ENCODE data around the gene IRX1. TPM values are rescaled to one million over a fixed set of nuclear protein-coding genes. Genes with fewer than 3 reads are reported as not detected.

Gene IRX1
- total RNA-seq, 1 donor from 2014 or later: 6.5 TPM

GRCh38 chr5:3599226-3600105 is 3.8 kb downstream of the IRX1 start:
- H3K27me3 ChIP-seq (ENCODE audit: control insufficient read depth, insufficient read depth, low read length): peaks cover 75% of the 10 kb centered on the region
- peak overlapping the region; percentile 1 for H3K4me3 ChIP-seq (ENCODE audit: low read depth, low read length)
- peaks cover 1% of the 10 kb centered on the region for H3K36me3 ChIP-seq (ENCODE audit: control insufficient read depth, insufficient read depth, low read length)
- TF ChIP-seq, protein P1, sequence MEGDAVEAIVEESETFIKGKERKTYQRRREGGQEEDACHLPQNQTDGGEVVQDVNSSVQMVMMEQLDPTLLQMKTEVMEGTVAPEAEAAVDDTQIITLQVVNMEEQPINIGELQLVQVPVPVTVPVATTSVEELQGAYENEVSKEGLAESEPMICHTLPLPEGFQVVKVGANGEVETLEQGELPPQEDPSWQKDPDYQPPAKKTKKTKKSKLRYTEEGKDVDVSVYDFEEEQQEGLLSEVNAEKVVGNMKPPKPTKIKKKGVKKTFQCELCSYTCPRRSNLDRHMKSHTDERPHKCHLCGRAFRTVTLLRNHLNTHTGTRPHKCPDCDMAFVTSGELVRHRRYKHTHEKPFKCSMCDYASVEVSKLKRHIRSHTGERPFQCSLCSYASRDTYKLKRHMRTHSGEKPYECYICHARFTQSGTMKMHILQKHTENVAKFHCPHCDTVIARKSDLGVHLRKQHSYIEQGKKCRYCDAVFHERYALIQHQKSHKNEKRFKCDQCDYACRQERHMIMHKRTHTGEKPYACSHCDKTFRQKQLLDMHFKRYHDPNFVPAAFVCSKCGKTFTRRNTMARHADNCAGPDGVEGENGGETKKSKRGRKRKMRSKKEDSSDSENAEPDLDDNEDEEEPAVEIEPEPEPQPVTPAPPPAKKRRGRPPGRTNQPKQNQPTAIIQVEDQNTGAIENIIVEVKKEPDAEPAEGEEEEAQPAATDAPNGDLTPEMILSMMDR (IDR thresholded peaks at IDR 0.05; ENCODE audit: insufficient read depth, low read length, poor library complexity, severe bottlenecking): no peak
- no peak for DNase-seq (ENCODE audit: low read depth)

DNA sequence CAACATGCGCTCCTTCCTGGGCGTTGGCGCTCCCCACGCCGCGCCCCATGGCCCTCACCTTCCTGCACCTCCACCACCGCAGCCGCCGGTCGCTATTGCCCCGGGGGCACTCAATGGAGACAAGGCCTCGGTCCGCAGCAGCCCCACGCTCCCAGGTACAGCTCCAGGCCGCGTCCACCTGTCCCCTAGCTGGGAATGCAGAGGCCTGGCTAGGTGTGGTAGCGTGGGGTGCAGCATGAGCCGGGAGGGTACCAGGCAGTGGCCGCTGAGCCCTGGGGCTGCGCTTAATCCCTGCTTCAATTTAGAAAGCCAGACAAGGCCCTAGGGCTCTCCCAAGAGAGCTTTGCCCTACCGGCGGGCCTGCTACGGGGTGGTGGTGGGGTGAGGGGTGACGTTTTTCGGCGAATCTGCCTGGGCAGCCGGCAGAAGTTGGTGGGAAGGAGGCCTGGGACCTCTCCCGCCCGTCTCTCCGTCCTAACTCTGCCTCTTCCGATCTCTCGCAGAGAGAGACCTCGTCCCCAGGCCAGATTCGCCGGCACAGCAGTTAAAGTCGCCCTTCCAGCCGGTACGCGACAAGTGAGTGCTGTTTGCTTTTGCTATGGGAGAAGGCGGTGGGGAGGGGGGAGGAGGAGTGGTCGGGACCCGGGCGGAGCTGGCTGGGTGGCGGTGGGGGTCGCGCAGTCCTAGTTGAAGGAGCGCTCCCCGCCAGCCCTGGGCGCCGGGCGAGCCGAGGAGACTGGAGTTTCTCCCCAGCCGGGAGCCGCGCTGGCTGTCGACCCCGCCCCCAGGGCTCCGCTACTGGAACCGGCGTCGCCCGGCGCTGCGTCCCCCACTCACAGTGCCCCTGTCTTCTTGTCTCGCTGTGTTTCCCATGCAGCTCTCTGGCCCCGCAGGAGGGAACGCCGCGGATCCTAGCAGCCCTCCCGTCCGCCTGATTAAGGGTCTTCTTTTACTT is 4.8 kb downstream of the IRX1 start:
- H3K27me3 ChIP-seq (ENCODE audit: control insufficient read depth, insufficient read depth, low read length): peaks cover 74% of the 10 kb centered on the region
- peak overlapping the region; percentile 9 for H3K4me3 ChIP-seq (ENCODE audit: low read depth, low read length)
- H3K36me3 ChIP-seq (ENCODE audit: control insufficient read depth, insufficient read depth, low read length): peaks cover 1% of the 10 kb centered on the region
- DNase-seq (ENCODE audit: low read depth): no peak
- TF ChIP-seq, protein P1 (IDR thresholded peaks at IDR 0.05; ENCODE audit: insufficient read depth, low read length, poor library complexity, severe bottlenecking): no peak

GRCh38 chr5:3601061-3601710 is 5.6 kb downstream of the IRX1 start:
- Histone ChIP-seq H3K4me3 (ENCODE audit: low read depth, low read length) (no peak overlapping the region), H3K27me3 (ENCODE audit: control insufficient read depth, insufficient read depth, low read length) (peaks cover 78% of the 10 kb centered on the region), H3K36me3 (ENCODE audit: control insufficient read depth, insufficient read depth, low read length) (peaks cover 1% of the 10 kb centered on the region)
- TF ChIP-seq, protein P1 (IDR thresholded peaks at IDR 0.05; ENCODE audit: insufficient read depth, low read length, poor library complexity, severe bottlenecking): no peak
- DNase-seq (ENCODE audit: low read depth): no peak

GRCh38 chr5:3601911-3602782 is 6.5 kb downstream of the IRX1 start:
- DNase-seq (ENCODE audit: low read depth): no peak
- H3K27me3 ChIP-seq (ENCODE audit: control insufficient read depth, insufficient read depth, low read length): peaks cover 76% of the 10 kb centered on the region
- H3K4me3 ChIP-seq (ENCODE audit: low read depth, low read length): no peak overlapping the region

More at GRCh38 chr5:3601911-3602782, 6.5 kb downstream of the IRX1 start:
- TF ChIP-seq, protein P1 (IDR thresholded peaks at IDR 0.05; ENCODE audit: insufficient read depth, low read length, poor library complexity, severe bottlenecking): no peak
- H3K36me3 ChIP-seq (ENCODE audit: control insufficient read depth, insufficient read depth, low read length): peaks cover 1% of the 10 kb centered on the region
